Measurements from ENCODE around the gene IFT88. TPM values are rescaled to one million over a fixed set of nuclear protein-coding genes. Genes with fewer than 3 reads are reported as not detected.

The IFT88 gene
- total and polyA plus RNA-seq, 2 of the 8 experiments (the other 6 are each of a cell fraction or from before 2014, with no cell fraction given) = 1.7 to 5.8 TPM

- POLR2A ChIA-PET (ENCODE audit: partially characterized antibody) = no interaction called here
- DNase-seq (ENCODE audit: low read depth in 1 of 2, low spot score in 2 of 2) (no peak), FAIRE-seq (no peak)
- H3K14ac ChIP-seq (ENCODE audit: insufficient read length) = no peak overlapping the region
- CTCF ChIA-PET (ENCODE audit: partially characterized antibody) = no interaction called here
- H3K36me3 ChIP-seq (ENCODE audit: control insufficient read depth in 2 of 4, insufficient read depth in 4 of 4, low read length in 3 of 4) = no peaks in the 10 kb centered on the region
- H3K4me3 ChIP-seq (ENCODE audit: extremely low read depth in 1 of 4, insufficient read depth in 2 of 4, low read depth in 3 of 4, low read length in 4 of 4) = no peak overlapping the region
- H4K8ac ChIP-seq (ENCODE audit: extremely low read depth, insufficient read depth, low read length) = no peak overlapping the region
- H3K9me3 ChIP-seq (ENCODE audit: insufficient read depth in 2 of 2, low read depth in 1 of 2, low read length in 1 of 2) = no peaks in the 10 kb centered on the region
- no peak overlapping the region for H2BK12ac ChIP-seq (ENCODE audit: low read depth, low read length)
- H3K4ac ChIP-seq (replicated peaks; ENCODE audit: insufficient read length, low read depth, low read length) = no peak overlapping the region
- no peak overlapping the region for H2BK5ac ChIP-seq (ENCODE audit: low read depth, low read length)
- no peak overlapping the region for H2BK15ac ChIP-seq (ENCODE audit: low read length)
- H3K79me2 ChIP-seq (ENCODE audit: control insufficient read depth in 1 of 2, insufficient read depth in 2 of 2, low read length in 2 of 2) = no peaks in the 10 kb centered on the region
- H3K23ac ChIP-seq (ENCODE audit: insufficient read length) = no peak overlapping the region
- H3K79me1 ChIP-seq (ENCODE audit: low read depth, low read length) = no peaks in the 10 kb centered on the region
- H2BK20ac ChIP-seq (ENCODE audit: low read length) = no peak overlapping the region
- H3K18ac ChIP-seq (ENCODE audit: extremely low read depth, low read length) = no peak overlapping the region
- no peak overlapping the region for H3K56ac ChIP-seq (replicated peaks; ENCODE audit: insufficient read length, low read depth, low read length)
- H3K27ac ChIP-seq (ENCODE audit: low read depth, low read length) = no peak overlapping the region
- no peak overlapping the region for H3K4me2 ChIP-seq (ENCODE audit: insufficient read depth in 1 of 2, low read depth in 2 of 2, low read length in 2 of 2)
- H4K20me1 ChIP-seq (replicated peaks in 1 of 2; ENCODE audit: control insufficient read depth in 1 of 2, insufficient read depth in 2 of 2, low read length in 2 of 2) = no peaks in the 10 kb centered on the region
- H3K27me3 ChIP-seq (replicated peaks in 1 of 4; ENCODE audit: control insufficient read depth in 3 of 4, extremely low read depth in 1 of 4, insufficient read depth in 3 of 4, low read length in 3 of 4) = no peaks in the 10 kb centered on the region
- no peaks in the 10 kb centered on the region for H3K4me1 ChIP-seq (replicated peaks in 1 of 4; ENCODE audit: control insufficient read depth in 3 of 4, insufficient read depth in 4 of 4, low read length in 3 of 4)
- H2AK5ac ChIP-seq (ENCODE audit: low read depth, low read length) = no peak overlapping the region
- no peak overlapping the region for H2BK120ac ChIP-seq (replicated peaks; ENCODE audit: low read depth, low read length)
- H3K23me2 ChIP-seq (ENCODE audit: low read depth, low read length) = no peaks in the 10 kb centered on the region
- H2AFZ ChIP-seq (ENCODE audit: low read length) = no peak overlapping the region
- no peak overlapping the region for H3K9ac ChIP-seq (replicated peaks in 1 of 4; ENCODE audit: extremely low read depth in 1 of 4, low read depth in 3 of 4, low read length in 3 of 4)
- H4K91ac ChIP-seq (replicated peaks; ENCODE audit: insufficient read length, low read length) = no peak overlapping the region
- no peak overlapping the region for H4K5ac ChIP-seq (ENCODE audit: insufficient read length, low read depth, low read length)
- TF ChIP-seq SRF (IDR thresholded peaks at IDR 0.05; ENCODE audit: low read depth, low read length) = no peak
- no peak for TF ChIP-seq BACH1 (IDR thresholded peaks at IDR 0.05; ENCODE audit: low read length)
- TF ChIP-seq PHF8 (conservative IDR thresholded peaks at IDR 0.05; ENCODE audit: low read depth, low read length) = no peak
- no peak for TF ChIP-seq ATF3 (IDR thresholded peaks at IDR 0.05; ENCODE audit: insufficient read depth, low read depth, low read length)
- no peak for TF ChIP-seq MAX (IDR thresholded peaks at IDR 0.05)
- TF ChIP-seq ATF2 (IDR thresholded peaks at IDR 0.05; ENCODE audit: low read length) = no peak
- no peak for TF ChIP-seq POU5F1 (IDR thresholded peaks at IDR 0.05; ENCODE audit: low read depth, low read length)
- TF ChIP-seq CBX5 (IDR thresholded peaks at IDR 0.05; ENCODE audit: low read depth, low read length) = no peak
- no peak for TF ChIP-seq NRF1 (IDR thresholded peaks at IDR 0.05; ENCODE audit: low read depth, low read length)
- no peak for TF ChIP-seq GTF2F1 (IDR thresholded peaks at IDR 0.05; ENCODE audit: borderline replicate concordance, low read depth, low read length)
- no peak for TF ChIP-seq MAFK (IDR thresholded peaks at IDR 0.05; ENCODE audit: low read depth, low read length)
- TF ChIP-seq USF2 (IDR thresholded peaks at IDR 0.05; ENCODE audit: low read length) = no peak
- TF ChIP-seq KDM5A (IDR thresholded peaks at IDR 0.05; ENCODE audit: low read length) = no peak
Measured at GRCh38 chr13:20664351-20664750, 97.4 kb downstream of the IFT88 start.

All from H1 (cell line).